A549 treated with AZD2906 at 1 μM for 4 hours (cell line): Measurements from ENCODE around the gene B9D2. TPM values are rescaled to one million over a fixed set of nuclear protein-coding genes. Genes with fewer than 3 reads are reported as not detected.

Experiments used
- total RNA-seq: library from RNA; stranded (reverse); fragments of 200-300 nt; extraction: Qiagen RNA extraction; gene quantifications from 5 replicates; pipeline ENCODE4 v1.2.3, GENCODE V29; 2022

Gene B9D2, protein sequence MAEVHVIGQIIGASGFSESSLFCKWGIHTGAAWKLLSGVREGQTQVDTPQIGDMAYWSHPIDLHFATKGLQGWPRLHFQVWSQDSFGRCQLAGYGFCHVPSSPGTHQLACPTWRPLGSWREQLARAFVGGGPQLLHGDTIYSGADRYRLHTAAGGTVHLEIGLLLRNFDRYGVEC
- total RNA-seq = 24.9 to 34.2 TPM (median 30.5 TPM) in 5 replicates

GRCh38 chr19:41363753-41364523 lies at the start of gene B9D2:
Gene B9D2, minus strand, starts transcription at chr19:41364149. Its CDS starts 630 bp downstream, at chr19:41363519.

DNA sequence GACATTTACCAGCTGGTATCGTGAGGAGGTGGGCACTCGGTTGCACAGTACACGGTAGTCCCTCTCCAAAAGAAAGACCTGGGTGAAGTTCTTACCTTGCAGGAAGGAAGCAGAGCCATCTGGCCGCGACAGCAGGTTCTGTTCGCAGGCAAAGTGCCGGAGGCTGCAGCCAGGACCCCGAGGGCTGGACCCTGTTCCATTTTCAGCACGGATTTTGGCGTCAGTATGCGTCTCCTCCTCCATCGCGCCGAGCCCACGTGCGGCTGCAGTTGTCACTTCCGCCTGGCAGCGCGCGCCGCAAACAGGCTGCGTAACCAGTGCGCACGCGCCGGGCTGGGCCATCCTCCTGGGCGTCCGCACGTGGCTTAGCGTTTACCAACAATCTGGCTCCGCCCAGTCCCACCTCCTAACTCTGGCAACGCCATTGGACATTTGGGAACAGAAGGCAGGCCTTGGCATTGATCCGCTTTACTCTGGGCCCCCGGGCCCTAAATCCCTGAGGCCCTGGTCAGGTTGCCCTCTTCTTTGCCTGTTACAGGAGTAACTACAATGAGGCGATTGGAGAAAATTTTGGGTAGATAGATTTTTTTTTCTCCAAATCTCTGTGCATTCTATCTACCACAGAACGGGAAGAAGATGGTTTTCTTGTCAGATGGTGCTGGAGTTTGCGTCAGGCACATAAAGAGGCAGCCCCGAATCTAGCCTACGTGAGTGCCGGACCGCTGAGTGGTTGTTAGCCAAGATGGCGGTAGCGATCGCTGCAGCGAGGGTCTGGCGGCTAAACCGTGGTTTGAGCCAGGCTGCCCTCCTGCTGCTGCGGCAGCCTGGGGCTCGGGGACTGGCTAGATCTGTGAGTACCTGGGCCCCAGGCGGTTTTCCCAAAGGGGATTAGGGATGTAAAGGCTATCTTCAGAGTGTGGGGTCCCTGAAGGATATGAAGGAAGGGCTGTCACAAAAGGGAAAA lies 33.4 kb upstream of the B9D2 start, which contains the start of the genes BCKDHA and EXOSC5:
BCKDHA (plus strand) TSS at position 733 of the 964 bp plus-strand sequence; CDS start at position 743, 10 bp downstream.
EXOSC5 (minus strand) TSS at position 274 of the 964 bp plus-strand sequence; CDS start at position 243, 31 bp downstream.

DNA sequence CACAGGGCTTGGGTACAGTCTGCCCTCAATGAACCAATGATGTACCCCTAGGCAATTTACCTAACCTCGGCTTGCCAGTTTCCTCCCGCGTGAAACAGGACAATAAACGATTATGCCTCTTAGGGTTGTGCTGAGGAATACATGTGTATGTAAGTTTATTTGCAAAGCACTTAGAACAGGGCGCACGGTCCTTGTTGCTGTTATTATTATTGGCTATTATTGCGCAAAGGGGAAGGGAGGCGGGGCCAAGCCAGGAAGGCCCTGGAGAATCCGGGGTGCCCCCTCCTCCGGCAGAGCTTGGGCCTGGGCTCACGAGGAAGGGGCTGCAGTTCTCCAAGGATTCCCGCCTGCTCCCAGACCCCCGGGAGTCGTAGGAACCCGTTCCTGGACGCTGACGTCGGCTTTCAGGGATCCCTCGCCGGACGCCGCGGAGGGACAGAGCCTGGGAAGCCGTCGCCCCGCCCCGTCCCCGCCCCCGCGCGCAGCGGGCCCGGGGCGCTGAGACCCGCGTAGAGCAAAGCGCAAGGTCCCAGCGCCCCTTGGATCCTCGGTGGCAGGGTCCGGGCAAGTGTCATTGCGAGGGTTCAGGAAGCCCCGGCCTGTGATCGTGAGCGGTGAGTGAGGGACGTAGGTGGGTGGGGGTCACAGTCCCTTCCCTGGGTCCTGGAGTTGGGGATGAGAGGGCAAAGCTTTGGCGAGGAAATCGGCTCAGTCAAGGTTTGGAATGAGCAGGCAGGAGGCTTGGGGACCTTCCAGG lies 12.5 kb upstream of the B9D2 start, which contains the start of gene TMEM91:
TMEM91 (plus strand) TSS at position 293 of the 757 bp plus-strand sequence. CDS start 1,777 bp downstream, outside the sequence.

DNA sequence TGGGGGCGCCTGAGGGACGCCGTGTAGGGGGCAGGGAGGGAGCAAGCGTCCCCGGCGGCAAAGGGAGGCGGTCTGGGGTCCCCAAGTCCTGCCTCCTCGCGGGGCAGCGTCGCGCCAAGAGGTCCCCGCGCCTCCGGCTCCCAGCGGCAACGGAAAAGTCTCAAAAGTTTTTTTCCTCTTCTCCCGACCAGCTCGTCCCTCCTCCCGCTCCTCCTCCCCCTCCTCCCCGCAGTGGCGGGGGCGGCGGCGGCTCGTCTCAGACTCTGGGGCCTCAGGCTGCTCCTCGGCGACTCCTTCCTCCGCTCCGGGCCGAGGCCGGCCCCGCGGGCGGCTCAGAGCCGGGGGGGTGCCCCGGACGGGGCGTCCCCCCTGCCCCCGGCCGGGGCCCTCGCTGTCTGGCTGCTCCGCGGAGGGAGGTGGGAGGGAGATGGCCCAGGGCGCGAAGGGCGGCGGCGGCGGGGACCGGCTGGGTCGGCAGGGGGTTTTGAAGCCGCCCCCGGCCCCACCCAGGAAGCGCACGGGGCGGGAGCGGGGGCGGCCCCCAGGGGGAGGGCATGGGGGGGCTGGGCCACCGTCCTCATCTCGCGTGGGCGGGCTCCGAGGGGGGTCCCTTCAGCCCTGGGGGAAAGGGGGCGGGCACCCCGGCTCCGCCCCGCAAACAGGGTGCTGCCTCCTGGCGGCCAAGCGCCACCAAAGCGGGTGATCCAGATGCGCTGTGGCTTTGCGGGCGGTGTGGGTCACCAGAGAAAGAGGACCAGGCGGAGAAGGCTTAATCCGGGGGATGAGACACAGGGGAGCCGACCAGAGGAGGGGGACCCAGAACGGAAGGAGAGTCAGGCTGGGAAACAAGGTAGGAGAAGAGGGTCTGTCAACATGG lies 10.2 kb downstream of the B9D2 start, which contains the start of gene TGFB1:
TGFB1 (minus strand) TSS at position 457 of the 877 bp plus-strand sequence. CDS start 878 bp downstream, outside the sequence.

DNA sequence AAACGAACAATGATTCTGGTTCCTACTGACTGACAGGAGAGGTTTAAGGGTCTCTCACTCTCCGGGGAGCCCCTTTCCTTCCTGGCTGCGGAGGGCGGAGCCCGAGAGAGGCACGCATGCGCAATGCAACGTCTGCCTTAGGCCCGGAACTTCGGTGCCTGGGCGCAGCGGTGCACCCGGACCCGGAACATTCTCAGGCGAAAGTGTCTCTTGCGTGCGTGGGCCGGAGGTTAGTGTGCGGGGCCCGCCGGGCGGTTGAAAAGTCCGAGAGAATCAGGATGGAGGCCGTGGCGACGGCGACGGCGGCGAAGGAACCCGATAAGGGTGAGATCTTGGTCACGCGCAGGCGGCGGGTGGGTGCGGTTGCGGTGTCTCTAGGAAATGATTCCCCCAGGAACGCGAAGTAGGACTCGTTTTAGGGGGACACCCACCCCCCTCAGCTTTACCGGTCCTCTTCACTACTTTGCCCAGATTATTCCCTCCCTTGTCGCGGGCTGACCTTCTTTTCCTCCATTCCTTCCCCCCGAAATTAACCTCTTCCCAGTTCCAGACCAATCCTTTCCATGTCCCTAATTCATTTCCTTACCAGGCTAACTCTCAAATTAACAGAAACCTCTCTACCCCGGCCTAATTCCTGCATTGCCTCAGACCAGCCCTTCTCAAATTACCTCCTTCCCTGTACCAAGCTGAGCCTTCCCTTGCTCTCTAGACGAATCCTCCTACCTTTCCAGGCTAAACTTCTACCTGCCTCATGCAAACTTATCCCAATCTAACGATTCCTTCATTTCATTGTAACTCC lies 53.7 kb downstream of the B9D2 start, which contains the start of gene CCDC97:
CCDC97 (plus strand) TSS at position 140 of the 799 bp plus-strand sequence; CDS start at position 279, 139 bp downstream.

Other genes starting within 250 kb of the B9D2 start
- gene CYP2F1, start 249.7 kb downstream of the B9D2 start, total RNA-seq = not detected in 5 replicates
- 16.4 to 23.3 TPM (median 19.4 TPM) in 5 replicates for gene CYP2S1, start 170.9 kb downstream of the B9D2 start, total RNA-seq
- 88.8 to 105 TPM (median 94.1 TPM) in 5 replicates for gene AXL, start 144.9 kb downstream of the B9D2 start, total RNA-seq
- gene HNRNPUL1, start 99.8 kb downstream of the B9D2 start, total RNA-seq = 285 to 312 TPM (median 304 TPM) in 5 replicates
- 33.3 to 44.8 TPM (median 40.3 TPM) in 5 replicates for gene CCDC97, start 54.0 kb downstream of the B9D2 start, total RNA-seq
- gene TGFB1, start 10.2 kb downstream of the B9D2 start, total RNA-seq = 130 to 152 TPM (median 148 TPM) in 5 replicates
- 4.2 to 6.6 TPM (median 5.9 TPM) in 5 replicates for gene TMEM91, start 12.4 kb upstream of the B9D2 start, total RNA-seq
- 75.5 to 104 TPM (median 95.7 TPM) in 5 replicates for gene EXOSC5, start 33.2 kb upstream of the B9D2 start, total RNA-seq
- 38.6 to 49.9 TPM (median 43.6 TPM) in 5 replicates for gene BCKDHA, start 33.7 kb upstream of the B9D2 start, total RNA-seq
- gene B3GNT8, start 63.2 kb upstream of the B9D2 start, total RNA-seq = 0.05 to 0.13 TPM (median 0.13 TPM) in 3 of 5 replicates, not detected in the others
- 102 to 129 TPM (median 110 TPM) in 5 replicates for gene DMAC2, start 75.8 kb upstream of the B9D2 start, total RNA-seq
- gene ERICH4, start 79.0 kb upstream of the B9D2 start, total RNA-seq = not detected in 5 replicates
- 0.08 TPM in 1 of 5 replicates, not detected in the others for gene CEACAM21, start 212.0 kb upstream of the B9D2 start, total RNA-seq